ENCODE measurements around the gene POU3F3.

DNA sequence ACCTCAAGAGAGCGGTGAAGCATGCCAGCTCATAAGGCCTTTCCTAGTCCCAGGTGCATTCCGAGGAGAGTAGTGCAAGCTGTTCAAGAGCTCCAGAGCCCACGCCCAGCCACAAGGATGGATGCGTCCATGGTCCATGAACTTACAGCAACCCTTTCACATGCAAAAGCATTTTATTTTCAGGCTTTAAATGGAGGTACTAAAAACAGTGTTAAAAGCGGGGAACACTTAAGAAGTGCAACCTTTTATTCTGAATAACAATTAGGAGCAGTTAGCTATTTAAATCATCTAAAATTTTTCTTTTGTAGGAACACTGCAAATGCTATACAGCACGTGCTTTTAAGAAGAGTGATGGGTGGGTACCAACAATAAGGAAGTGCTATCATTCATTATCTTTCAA lies 33.8 kb downstream of the POU3F3 start:
- no peak for TF ChIP-seq POLR2A (IDR thresholded peaks at IDR 0.05)
- TF ChIP-seq, protein P1, sequence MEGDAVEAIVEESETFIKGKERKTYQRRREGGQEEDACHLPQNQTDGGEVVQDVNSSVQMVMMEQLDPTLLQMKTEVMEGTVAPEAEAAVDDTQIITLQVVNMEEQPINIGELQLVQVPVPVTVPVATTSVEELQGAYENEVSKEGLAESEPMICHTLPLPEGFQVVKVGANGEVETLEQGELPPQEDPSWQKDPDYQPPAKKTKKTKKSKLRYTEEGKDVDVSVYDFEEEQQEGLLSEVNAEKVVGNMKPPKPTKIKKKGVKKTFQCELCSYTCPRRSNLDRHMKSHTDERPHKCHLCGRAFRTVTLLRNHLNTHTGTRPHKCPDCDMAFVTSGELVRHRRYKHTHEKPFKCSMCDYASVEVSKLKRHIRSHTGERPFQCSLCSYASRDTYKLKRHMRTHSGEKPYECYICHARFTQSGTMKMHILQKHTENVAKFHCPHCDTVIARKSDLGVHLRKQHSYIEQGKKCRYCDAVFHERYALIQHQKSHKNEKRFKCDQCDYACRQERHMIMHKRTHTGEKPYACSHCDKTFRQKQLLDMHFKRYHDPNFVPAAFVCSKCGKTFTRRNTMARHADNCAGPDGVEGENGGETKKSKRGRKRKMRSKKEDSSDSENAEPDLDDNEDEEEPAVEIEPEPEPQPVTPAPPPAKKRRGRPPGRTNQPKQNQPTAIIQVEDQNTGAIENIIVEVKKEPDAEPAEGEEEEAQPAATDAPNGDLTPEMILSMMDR (IDR thresholded peaks at IDR 0.05 in 8 of 11, conservative IDR thresholded peaks at IDR 0.05 in 3 of 11), result no peak

All from spleen (tissue), 7 donors.